Measurements from ENCODE around the gene IDS. TPM values are rescaled to one million over a fixed set of nuclear protein-coding genes. Genes with fewer than 3 reads are reported as not detected.
"Not testable (repeated sequence)": the region's sequence is repeated elsewhere in the genome, so short reads cannot be mapped to it uniquely, and the experiment has no call there.

The IDS gene
- total RNA-seq, 1 donor from 2014 or later: 55.4 TPM

GRCh38 chrX:149526318-149527033, 21.4 kb upstream of the IDS start:
- DNase-seq (ENCODE audit: low spot score): not testable (repeated sequence)

GRCh38 chrX:149525903-149526302, 20.8 kb upstream of the IDS start:
- not testable (repeated sequence) for DNase-seq (ENCODE audit: low spot score)

- peak; percentile 35 for DNase-seq (ENCODE audit: low spot score)
Measured at GRCh38 chrX:149525389-149525788, 20.3 kb upstream of the IDS start.

GRCh38 chrX:149522916-149523315, 17.8 kb upstream of the IDS start:
- DNase-seq (ENCODE audit: low spot score): peak; percentile 48

- no peak for DNase-seq (ENCODE audit: low spot score)
Measured at GRCh38 chrX:149521438-149521837, 16.3 kb upstream of the IDS start.

GRCh38 chrX:149520636-149521277, 15.7 kb upstream of the IDS start:
- DNase-seq (ENCODE audit: low spot score): not testable (repeated sequence)

GRCh38 chrX:149518236-149518635, 13.1 kb upstream of the IDS start:
- DNase-seq (ENCODE audit: low spot score): no peak

- DNase-seq (ENCODE audit: low spot score): no peak
Measured at GRCh38 chrX:149517308-149517707, 12.2 kb upstream of the IDS start.

- no peak for DNase-seq (ENCODE audit: low spot score)
Measured at GRCh38 chrX:149516604-149517003, 11.5 kb upstream of the IDS start.

- no peak for DNase-seq (ENCODE audit: low spot score)
Measured at GRCh38 chrX:149515954-149516602, 11.0 kb upstream of the IDS start.

GRCh38 chrX:149513825-149514428, 8.8 kb upstream of the IDS start:
- DNase-seq (ENCODE audit: low spot score): no peak

GRCh38 chrX:149512225-149512885, 7.2 kb upstream of the IDS start:
- DNase-seq (ENCODE audit: low spot score): peak; percentile 52

GRCh38 chrX:149511081-149511480, 6.0 kb upstream of the IDS start:
- DNase-seq (ENCODE audit: low spot score): no peak

GRCh38 chrX:149510386-149510785, 5.3 kb upstream of the IDS start:
- no peak for DNase-seq (ENCODE audit: low spot score)

GRCh38 chrX:149508467-149508866, 3.4 kb upstream of the IDS start:
- DNase-seq (ENCODE audit: low spot score): no peak

GRCh38 chrX:149506349-149506748, 1.2 kb upstream of the IDS start:
- no peak for DNase-seq (ENCODE audit: low spot score)

- DNase-seq (ENCODE audit: low spot score): no peak
Measured at GRCh38 chrX:149505671-149506070, 565 bp upstream of the IDS start.

GRCh38 chrX:149504226-149504914, 736 bp downstream of the IDS start:
- DNase-seq (ENCODE audit: low spot score): no peak

- DNase-seq (ENCODE audit: low spot score): not testable (repeated sequence)
Measured at GRCh38 chrX:149503446-149503845, 1.7 kb downstream of the IDS start.

GRCh38 chrX:149502923-149503322, 2.2 kb downstream of the IDS start:
- DNase-seq (ENCODE audit: low spot score): not testable (repeated sequence)

- DNase-seq (ENCODE audit: low spot score): no peak
Measured at GRCh38 chrX:149499766-149500165, 5.3 kb downstream of the IDS start.
